Body of pancreas (tissue), 4 donors: ENCODE results near the gene CRACDL.

Experiments used
- POLR2A ChIP-seq, 3 donors: fragments of 450-650 bp; IDR thresholded peaks; one replicate each; pipeline ENCODE4 v1.6.1; 2016; ENCODE audit warnings: antibody characterized with exemption in 3 of 3, mild to moderate bottlenecking in 2 of 3
- TF ChIP-seq, protein P1 (sequence below), 7 experiments: fragments of 450-650 bp in 4 of 7; fragments of 200-600 bp in 3 of 7; sonication (generic) in 3 of 7; IDR thresholded peaks; one replicate each; pipeline ENCODE4 v1.5.1; 2016 to 2019; ENCODE audit warnings: antibody characterized with exemption in 7 of 7

DNA sequence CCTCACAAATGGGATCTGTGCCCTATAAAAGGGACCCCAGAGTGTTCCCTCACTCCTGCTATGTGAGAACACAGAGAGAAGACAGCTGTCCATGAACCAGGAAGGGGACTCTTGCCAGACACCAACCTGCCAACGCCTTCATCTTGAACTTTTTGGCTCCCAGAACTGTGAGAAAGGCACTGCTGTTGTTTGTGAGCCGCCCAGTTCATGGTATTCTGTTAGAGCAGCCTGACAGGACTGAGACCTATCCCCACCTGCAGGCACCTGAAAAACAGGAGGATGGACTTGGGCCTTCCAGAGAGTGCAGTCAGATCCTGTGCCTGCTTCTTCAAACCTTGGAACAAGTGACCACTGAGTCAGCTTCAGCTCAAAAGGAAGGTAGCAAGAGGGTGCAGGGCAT lies 51.4 kb downstream of the CRACDL start:
- TF ChIP-seq, protein P1, sequence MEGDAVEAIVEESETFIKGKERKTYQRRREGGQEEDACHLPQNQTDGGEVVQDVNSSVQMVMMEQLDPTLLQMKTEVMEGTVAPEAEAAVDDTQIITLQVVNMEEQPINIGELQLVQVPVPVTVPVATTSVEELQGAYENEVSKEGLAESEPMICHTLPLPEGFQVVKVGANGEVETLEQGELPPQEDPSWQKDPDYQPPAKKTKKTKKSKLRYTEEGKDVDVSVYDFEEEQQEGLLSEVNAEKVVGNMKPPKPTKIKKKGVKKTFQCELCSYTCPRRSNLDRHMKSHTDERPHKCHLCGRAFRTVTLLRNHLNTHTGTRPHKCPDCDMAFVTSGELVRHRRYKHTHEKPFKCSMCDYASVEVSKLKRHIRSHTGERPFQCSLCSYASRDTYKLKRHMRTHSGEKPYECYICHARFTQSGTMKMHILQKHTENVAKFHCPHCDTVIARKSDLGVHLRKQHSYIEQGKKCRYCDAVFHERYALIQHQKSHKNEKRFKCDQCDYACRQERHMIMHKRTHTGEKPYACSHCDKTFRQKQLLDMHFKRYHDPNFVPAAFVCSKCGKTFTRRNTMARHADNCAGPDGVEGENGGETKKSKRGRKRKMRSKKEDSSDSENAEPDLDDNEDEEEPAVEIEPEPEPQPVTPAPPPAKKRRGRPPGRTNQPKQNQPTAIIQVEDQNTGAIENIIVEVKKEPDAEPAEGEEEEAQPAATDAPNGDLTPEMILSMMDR (IDR thresholded peaks at IDR 0.05) = no peak
- TF ChIP-seq POLR2A (IDR thresholded peaks at IDR 0.05) = no peak
